Non-pigmented ciliary epithelial cell (primary cell): ENCODE measurements around the gene TNS1.

ENCODE experiments used
- DNase-seq: peaks from one replicate; pipeline ENCODE4 v3.0.0-alpha.2; 2010; ENCODE audit warnings: low read depth

The TNS1 gene

DNA sequence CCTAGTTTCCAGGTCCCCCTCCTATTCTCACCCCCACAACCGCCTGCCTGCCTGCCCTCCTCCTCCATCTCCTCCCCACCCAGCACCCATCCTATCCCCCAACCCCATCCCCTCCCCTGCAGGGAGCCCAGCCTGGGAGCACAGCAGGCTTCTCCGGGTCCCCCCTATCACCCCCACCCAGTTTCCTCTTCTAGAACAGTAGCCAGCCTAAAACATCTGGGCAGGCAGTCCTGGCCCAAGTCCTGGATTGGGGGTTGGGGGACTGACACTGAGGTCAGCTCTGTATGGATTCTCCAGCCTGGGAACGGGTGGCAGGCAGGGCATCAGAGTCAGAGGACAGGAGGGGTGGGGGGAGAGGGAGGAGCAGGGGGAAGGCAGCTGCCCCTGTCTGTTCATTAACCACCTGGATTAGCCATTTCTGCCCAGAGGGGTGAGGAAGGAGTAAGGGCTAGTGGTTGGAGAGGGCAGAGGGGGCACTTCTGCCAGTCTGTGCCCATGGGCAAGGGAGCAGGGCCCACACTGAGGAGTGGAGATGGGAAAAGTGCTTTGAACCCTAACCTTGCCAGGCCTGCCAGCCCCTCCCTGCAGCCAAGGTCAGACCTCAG lies 60.0 kb downstream of the TNS1 start:
- DNase-seq: no peak

DNA sequence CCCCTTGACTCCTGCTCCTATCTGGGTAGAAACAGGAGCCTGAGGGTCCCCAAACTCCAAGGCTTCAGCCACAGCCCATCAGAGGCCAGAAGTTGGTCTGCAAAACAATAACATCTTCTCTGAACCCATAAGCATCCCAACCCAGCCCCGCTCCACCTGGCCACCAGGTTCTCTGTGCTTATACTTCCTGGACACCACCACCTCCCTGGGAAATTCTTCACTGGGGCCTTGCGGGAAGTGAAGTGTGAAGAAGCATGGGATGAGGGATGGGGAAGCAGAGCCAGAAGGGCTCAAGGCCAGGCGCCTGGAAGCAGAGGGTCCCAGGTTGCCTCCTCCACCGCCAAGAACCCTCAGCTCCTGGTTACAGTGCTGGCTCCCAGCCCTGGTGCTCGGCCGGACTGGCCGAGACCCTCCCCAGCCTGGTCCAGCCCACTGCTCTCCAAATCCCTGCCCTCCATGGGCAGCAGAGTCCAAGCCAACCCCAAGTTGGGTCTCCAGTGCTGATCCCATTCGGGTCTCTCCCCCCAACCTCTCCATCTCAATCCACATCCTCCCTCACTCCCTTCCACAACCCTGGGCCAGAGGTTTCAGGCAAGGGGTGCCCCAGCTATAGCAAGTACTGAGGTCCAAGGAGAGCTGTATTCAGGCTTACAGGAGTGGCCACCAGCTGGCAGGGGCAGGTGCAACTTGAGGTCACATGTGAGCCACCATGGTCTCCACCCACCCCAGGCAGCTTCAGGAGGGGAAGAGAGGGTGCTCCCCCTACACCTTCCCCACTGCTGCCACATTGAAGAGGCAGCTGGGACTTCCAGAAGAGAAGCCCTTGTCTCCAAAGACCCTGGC lies 60.7 kb downstream of the TNS1 start:
- no peak for DNase-seq

DNA sequence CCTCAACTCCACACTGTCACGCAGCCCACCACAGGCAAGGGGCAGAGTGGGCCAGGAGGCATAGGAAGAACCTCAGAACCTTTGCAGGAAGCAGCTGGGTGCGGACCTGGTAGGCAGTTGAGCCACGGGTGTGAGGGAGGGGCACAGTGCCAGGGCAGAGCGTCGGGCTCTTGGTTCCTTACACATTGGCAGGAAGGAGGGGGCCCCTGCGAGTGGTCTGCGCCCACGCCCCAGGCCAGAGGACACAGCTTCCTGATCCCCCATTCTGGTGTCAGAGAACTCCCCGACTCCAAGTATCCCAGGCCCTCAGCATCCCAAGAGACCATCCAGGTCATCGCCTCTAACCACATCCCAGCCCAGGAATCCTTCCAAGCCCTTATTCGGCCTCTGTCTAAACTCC lies 61.5 kb downstream of the TNS1 start:
- no peak for DNase-seq

DNA sequence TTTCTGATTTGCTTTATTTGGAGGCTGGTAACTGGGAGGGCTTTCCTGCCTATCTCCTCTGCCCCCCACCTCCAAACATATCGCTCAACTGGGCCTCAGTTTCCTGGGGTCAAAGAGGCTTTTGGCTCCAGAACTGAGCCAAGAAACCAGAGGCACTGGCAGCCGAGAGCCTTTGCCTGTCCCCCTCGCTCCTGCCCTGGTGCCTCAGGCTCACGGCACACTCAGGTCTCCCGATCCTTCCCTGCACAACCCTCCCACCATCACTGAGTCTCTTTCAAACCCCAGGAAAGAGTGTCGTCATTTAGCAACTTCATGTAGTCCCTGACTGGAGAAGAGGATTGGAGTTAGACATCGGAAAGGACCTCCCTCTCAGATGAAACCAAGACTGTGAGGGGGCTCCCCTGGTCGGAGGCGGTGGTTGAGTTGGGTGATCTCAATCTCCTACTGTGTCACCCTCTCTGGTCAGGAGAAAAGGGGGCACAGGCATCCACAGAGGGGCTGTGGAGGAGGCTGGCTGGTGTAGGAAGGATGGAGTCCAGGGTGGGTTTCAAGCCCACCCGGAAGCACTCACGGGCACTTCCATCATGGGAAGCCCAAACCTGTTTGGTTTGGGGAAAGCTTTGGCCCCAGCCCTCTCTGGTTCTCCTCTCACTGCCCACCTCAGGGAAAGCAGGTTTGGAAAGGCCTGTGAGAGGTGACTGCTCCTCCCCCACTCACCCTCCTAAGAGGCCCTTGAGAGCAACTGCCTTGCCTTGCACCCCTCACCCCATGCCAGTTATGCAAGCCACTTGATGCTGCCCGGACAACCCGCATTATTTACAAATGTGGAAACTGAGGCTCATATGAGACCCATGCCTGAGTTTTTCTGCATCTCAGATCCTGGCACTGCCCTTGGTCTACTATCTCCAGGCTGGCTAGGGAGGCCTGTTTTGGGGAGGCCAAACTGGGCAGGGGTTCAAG lies 62.3 kb downstream of the TNS1 start:
- DNase-seq: no peak

DNA sequence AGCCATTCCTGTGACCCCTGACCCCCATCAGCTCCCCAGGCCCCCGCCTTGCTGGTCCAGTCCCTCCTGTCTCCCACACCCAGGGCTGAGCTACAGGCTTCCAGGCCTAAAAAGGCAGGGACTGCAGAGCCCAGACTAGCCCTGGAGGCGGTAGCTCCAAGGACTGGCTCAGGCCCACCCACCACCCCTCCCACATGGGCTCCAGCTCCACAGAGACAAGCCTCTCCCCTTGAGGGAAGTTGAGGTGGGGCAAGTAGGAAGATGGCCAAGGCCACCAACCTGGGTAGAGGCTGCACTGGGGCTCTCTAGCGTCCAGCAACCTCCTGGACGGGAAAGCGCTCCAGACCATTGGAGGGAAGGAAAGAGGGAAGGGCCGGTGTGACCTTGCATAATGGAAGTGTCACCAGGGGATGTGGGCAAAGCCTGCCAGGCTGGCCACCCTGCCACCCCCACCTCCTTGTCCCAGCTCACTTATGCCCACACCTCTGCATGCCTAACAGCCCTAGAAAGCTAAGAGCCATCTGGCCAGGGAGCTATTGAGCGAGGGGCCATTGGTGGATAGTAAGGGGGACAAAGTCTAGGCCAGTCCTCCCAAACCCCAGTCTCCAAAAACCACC lies 63.1 kb downstream of the TNS1 start:
- no peak for DNase-seq

DNA sequence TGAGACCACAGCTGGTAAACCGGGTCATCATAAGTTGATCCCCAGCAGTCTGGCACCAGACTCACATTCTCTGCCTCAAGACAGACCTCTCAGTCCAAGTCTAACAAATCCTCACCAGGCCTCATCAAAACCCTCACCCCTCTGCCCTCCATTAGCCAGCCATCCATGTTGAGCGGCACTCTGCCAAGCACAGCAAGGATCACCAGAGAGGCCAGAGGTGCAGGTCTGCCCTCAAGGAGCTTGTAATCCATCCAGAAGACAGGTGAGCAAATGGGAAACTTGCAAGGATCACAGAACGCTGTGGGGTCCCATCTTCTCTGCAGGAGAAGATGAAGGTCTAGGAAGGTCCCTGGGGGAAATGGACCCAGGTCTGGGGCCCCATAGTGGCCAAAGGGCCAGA lies 63.6 kb downstream of the TNS1 start:
- no peak for DNase-seq

DNA sequence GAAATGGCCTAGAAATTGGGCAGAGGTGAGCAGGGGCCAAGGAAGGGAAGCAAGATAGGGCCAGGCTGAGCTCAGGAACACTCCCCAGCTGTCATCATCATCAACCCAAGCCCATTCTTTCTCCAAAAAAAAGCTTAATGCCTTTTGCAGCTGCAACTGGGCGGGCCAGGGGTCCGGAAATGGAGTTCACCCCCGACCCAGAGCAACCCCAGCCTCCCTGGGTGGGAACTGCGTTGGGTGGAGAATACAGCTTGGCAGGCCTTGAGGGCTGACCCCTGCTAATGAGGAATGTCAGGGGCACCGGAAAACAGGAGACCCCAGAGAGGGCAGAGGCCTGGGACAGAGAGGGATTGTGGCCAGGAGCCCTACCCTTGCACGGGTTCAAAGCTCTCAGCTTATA lies 64.8 kb downstream of the TNS1 start:
- no peak for DNase-seq

DNA sequence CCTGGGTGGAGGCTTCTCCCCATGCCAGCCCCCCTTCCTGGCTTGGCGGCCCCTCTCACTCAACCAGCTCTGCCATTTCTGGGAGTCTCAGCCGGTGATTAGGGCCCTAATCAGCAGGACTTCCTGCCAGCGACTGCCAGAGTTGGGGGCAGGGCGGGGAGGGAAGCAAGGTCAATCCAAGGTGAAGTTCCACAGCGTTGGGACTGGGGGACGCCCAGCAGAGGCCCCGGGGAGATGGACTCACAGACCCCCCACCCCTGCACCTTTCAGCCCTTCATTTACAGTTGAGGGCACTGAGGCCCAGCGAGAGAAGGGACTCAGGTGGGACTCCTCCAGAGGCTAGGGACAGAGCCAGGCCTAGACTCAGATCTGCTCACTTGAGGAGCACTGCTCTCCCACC lies 65.3 kb downstream of the TNS1 start:
- no peak for DNase-seq

DNA sequence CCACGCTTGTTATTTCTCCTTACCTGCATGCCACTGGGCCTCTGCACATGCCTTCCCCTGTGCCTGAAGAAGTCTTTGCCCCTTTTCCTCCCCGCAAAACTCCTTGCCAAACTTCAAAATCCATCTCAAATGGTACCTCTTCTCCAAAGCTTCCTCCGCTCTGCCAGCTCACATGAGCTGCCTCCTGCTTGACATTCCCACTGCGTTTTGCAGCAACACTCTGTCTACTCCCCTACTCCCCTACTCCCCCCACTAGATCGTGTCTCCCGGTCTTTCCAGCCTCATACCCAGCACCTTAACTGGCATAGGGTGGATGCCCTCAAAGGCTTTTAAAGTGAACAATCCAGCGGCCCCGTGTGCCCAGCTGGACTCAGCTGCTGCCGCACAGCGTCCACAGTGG lies 65.8 kb downstream of the TNS1 start:
- no peak for DNase-seq

DNA sequence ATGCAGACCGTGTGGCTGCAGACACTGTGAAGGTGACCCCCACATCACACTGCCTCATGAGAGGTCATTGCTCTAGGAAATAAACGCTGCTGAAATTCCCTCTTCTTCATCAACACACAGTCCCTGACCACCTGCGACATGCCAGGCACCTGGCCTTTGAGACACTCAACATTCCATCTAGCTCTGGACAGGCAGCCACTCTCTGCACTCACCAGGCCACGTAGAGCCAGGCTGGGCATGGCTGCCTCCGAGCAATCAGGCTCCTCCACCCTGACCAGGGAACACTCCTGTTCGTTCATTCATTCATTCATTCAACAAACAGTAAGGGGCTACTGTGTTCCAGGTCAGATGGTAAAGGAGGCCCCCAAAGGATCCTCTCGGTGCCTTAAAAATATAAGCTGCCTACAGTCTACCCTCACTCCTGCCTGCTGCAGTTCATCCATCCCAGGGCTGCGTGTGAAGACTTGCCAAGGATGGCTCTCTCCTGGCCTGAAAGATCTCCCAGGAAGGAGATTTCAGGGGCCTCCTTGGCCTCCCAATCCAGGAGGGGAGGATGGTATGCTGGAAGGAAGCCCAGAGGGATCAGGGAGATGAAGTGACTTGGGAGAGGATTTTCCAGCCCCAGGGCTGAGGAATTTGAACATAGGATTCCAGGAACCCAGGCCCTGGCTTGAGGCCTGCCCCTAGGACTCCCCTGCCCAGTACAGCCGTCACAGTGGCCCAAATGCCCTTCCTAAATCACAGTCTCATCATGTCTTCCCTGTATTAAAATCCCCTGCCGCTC lies 66.7 kb downstream of the TNS1 start:
- DNase-seq: no peak

DNA sequence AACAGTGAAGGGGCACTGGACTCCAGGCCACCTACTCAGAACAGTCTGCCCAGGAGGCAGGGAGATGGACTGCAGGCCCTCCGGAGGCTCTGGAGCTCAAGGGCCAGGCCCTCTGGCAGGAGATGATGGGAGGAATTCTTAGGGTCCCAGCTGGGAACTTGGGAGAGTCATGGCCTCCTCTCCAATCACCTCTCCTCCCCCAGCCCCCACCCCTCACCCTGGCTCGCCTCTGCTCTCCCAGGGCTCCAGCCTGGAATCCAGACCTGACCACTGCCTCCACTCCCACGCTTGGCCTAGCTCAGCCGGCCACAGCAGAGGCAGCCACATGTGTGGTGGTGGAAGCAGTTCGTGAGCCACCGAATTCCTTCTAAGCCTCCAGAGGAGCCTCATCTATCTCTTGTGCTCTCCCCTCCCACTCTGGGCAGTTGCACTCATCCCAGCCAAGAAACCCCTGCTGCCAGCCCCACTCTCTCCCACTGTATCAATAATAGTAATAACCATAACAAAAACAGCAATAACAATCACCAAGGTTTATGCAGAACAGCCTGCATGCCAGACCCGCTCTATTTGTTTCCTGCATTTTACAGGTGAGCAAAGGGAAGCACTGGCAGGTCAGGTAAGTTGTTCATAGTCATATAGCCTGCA lies 67.4 kb downstream of the TNS1 start:
- DNase-seq: peak; percentile 47

DNA sequence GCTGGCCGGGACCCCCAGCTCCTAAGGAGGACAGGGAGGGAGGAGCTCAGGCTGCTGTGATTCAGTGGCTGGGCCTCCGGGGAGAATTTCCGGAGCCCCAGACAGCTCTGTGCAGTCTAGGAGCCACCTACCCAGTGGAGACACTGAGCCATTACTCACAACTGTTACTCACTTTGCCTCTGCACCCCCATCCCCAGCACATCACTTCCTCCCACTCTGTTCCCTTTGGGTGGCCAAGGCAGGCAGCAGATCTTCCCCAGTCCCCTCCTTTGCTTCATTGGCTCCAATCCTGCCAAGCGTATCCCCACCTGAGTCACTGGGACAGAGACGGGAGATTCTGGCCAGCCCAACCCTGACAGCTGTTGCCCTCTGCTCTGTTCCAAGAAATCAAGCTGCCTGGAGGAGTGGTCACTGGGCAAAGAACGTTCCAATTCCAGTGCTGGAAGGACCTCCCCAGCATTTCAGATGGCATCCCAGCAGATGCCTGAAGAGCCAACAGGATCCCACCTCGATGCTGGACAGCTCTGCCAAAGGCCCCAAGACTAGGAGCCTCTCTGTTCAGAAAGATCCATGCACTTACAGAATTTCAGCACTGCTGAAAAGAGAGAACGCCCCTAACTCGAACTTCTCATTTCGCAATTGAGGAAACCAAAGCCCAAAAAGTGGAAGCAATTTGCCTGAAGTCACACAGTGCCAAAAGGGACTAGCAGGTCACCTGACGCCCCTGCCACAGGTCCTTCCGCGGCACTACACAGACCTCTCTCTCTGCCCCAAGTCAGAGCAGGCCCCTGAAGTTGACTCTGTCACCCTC lies 68.3 kb downstream of the TNS1 start:
- peak; percentile 94 for DNase-seq

DNA sequence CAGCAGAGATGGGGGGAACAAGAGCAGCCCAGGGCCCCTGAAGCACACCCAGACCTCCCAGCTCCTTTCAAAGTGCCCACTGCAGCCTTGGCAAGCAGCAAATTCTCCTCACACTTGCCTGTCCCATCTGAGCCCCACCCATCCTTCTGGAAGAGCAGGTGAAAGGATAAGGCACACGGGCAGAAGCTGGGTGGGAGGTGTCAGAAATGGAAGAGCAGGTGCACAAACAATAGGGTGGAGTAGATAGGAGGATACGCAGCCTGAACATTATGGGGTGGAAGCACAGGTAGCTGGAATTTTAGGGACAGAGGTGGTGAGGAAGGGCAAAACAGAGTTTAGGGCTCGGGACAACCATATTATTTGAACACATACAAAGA lies 69.2 kb downstream of the TNS1 start:
- no peak for DNase-seq

DNA sequence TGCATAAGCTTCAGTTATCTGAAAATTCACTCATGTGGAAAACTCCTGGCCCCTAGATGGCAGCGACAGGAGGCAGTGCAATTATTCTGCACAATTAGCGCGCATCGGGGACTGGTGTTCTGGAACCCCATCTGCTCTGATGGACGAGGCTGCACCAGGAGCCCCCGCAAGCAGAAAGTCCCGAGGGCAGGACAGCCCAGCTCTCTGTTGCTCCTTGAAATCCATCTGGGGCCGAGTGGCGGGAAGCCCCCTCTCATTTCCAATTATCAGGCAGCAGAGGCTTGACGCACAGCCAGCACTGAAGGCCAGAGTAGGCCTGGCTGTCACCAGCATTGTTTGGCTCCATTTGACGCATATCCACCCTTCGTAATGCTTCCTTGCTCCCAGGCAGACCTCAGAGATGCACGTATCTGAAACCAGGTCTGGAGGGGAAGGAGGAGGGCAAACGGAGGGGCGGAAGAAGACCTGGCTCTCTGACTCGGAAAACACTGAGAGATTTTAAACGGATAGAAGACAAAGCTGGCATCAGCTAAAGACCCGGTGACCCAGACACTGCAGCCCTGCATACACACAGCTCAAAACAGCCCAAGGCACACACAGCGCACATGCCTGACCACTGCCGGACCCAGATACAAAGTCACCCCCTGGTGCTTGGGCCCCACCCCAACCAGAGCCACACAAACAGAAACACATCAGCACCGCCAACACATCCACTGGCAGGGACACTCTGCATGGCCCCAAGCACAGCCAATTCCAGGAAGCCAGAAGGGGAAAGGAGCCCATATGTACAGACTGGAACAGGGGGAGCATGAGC lies 69.8 kb downstream of the TNS1 start:
- DNase-seq: no peak

DNA sequence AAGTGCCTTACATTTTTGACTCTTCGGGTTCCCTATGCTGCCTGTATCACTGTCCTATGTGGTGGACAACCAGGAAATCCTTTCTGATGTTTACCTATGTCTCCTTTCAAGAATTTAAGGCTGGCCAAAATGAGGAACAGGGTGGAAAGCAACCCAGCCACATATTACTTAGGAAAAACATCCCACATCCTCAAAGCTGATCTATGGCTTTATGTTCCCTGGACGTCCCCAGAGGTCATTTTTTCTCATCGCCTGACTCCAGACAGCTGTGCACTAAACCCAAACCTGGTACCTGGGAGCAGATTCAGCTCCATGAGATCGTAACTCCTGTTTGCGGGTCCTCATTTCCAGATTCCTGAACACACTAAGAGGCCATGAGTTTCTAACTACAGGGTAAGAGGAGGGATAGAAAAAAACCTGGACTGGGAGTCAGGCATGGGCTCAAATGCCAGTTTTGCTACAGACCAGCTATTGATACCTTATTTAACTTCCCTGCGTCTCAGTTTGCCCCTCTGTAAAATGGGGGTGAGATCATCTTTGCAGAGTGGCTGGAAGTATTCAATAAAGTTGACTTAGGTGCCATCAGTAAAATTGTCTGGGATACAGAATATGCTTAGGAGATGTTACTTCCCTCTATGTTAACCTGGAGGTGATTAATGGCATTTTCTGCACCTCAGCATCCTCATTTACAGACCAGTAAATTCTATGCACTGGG lies 70.8 kb downstream of the TNS1 start:
- DNase-seq: no peak

DNA sequence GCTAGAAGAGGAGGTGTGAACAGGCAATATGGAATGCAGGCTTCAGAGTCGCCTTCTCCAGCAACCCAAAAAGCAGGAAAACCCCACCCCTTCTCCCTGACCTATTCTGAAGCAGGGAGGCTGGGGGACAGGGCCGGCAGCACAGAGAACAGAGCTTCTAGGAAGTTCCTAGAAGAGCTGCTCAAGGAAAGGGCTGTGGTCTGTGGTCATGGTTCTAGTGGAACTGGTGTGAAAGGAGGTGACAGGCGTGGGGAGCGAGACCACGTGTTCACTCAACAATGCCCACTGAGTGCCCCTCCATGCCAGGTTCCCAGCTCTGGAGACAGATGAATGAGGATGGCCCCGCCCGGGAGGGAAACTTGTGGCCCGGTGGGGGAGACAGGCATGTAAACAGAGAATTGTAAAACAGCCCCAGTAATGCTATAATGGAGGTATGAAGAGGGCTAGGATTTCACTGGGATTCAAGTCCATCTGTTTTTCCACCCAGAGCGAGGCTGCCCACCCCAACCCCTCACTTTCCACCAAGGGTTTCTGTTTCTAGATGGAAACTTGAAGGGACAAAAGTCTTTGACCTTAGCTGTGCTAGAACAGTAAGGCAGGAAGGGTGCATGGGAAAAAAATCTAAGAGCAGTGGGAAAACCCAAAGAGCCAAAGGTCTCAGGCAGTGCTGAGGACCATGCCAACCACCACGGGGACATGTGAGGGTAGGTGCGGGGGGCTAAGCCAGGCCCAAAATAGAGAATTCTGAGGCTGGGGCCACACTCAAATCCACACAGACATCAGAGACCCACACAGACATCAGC lies 71.8 kb downstream of the TNS1 start:
- no peak for DNase-seq
